HepG2 (cell line): ENCODE results near the gene IRS1. TPM values are rescaled to one million over a fixed set of nuclear protein-coding genes. Genes with fewer than 3 reads are reported as not detected.

ENCODE experiments used
- ARID5B ChIP-seq: IDR thresholded peaks from 2 replicates; pipeline ENCODE4 v1.4.0; 2020; ENCODE audit warnings: mild to moderate bottlenecking, missing genetic modification reagents
- GMEB1 ChIP-seq: sonication (generic); formaldehyde crosslinking; IDR thresholded peaks from 2 replicates; pipeline ENCODE4 v1.5.1; 2020; ENCODE audit warnings: missing genetic modification reagents, mild to moderate bottlenecking, borderline replicate concordance
- HMGXB4 ChIP-seq, 2 experiments: sonication (generic) in 1 of 2; formaldehyde crosslinking in 1 of 2; IDR thresholded peaks; 2 replicates each; pipeline versions ENCODE4 v1.4.0 to v1.6.1; 2018 to 2020; ENCODE audit warnings: missing genetic modification reagents in 2 of 2, borderline replicate concordance in 1 of 2, low read depth in 1 of 2, mild to moderate bottlenecking in 1 of 2, missing biosample characterization in 1 of 2
- LBX2 ChIP-seq: sonication (generic); formaldehyde crosslinking; IDR thresholded peaks from 2 replicates; pipeline ENCODE4 v1.5.0; 2020; ENCODE audit warnings: missing genetic modification reagents, mild to moderate bottlenecking, borderline replicate concordance
- ZBTB8A ChIP-seq: sonication (generic); formaldehyde crosslinking; IDR thresholded peaks from 2 replicates; pipeline ENCODE4 v1.4.0; 2020; ENCODE audit warnings: mild to moderate bottlenecking, low read depth, missing genetic modification reagents, borderline replicate concordance
- ZHX1 ChIP-seq: sonication (generic); formaldehyde crosslinking; IDR thresholded peaks from 2 replicates; pipeline ENCODE4 v1.8.1; 2022; ENCODE audit warnings: low read depth, mild to moderate bottlenecking, missing genetic modification reagents
- ZNF296 ChIP-seq: sonication (generic); formaldehyde crosslinking; conservative IDR thresholded peaks from 2 replicates; pipeline ENCODE4 v1.5.0; 2020; ENCODE audit warnings: mild to moderate bottlenecking, missing genetic modification reagents
- ZNF3 ChIP-seq: IDR thresholded peaks from 2 replicates; pipeline ENCODE4 v1.7.0; 2017; ENCODE audit warnings: inconsistent platforms
- ZNF761 ChIP-seq: sonication (generic); formaldehyde crosslinking; conservative IDR thresholded peaks from 2 replicates; pipeline ENCODE4 v1.4.0; 2020; ENCODE audit warnings: mild to moderate bottlenecking, missing genetic modification reagents
- polyA plus RNA-seq, 8 experiments: library from polyadenylated mRNA; depleted of rRNA in 3 of 8; stranded (reverse) in 7 of 8; unstranded in 1 of 8; fragments of >200 nt; fragmentation: Illumina TruSeq in 4 of 8; extraction: Trizol in 4 of 8; gene quantifications; 2 replicates each; pipeline versions ENCODE4 v1.2.1 to v1.2.3, GENCODE V29; 2011 to 2016; ENCODE audit warnings: low read depth in 4 of 8, missing spikeins in 1 of 8, mixed read lengths in 1 of 8; ENCODE audit not compliant: insufficient read depth in 1 of 8
- total RNA-seq, 5 experiments: library from RNA; depleted of rRNA; stranded (reverse); fragments of >200 nt; fragmentation: Illumina TruSeq; extraction: Trizol; gene quantifications; 2 replicates each; pipeline ENCODE4 v1.2.3, GENCODE V29; 2016; ENCODE audit warnings: low read depth in 1 of 5
- TF ChIP-seq, protein P1 (sequence below): sonication (generic); formaldehyde crosslinking; IDR thresholded peaks from 2 replicates; pipeline ENCODE4 v1.5.1; 2020; ENCODE audit warnings: mild to moderate bottlenecking, missing genetic modification reagents, moderate library complexity

Gene IRS1
- total and polyA plus RNA-seq, 2 of the 13 experiments (the other 11 are each of a cell fraction or from before 2014, with no cell fraction given): 8.7 to 9.0 TPM

GRCh38 chr2:226795281-226796011 is 4.2 kb downstream of the IRS1 start (continued):
- TF ChIP-seq HMGXB4 (CRISPR knock-in tag; IDR thresholded peaks at IDR 0.05; ENCODE audit: borderline replicate concordance in 1 of 2, low read depth in 1 of 2) (no peak), ARID5B (CRISPR knock-in tag) (0 out of 2 replicates have a peak, but pooled peaks have one; percentile 8), ZNF3 (CRISPR knock-in tag) (no peak), ZHX1 (CRISPR knock-in tag) (no peak), GMEB1 (CRISPR knock-in tag) (no peak), ZNF296 (no peak), ZBTB8A (no peak), LBX2 (CRISPR knock-in tag) (no peak), ZNF761 (CRISPR knock-in tag) (no peak)
- TF ChIP-seq, protein P1, sequence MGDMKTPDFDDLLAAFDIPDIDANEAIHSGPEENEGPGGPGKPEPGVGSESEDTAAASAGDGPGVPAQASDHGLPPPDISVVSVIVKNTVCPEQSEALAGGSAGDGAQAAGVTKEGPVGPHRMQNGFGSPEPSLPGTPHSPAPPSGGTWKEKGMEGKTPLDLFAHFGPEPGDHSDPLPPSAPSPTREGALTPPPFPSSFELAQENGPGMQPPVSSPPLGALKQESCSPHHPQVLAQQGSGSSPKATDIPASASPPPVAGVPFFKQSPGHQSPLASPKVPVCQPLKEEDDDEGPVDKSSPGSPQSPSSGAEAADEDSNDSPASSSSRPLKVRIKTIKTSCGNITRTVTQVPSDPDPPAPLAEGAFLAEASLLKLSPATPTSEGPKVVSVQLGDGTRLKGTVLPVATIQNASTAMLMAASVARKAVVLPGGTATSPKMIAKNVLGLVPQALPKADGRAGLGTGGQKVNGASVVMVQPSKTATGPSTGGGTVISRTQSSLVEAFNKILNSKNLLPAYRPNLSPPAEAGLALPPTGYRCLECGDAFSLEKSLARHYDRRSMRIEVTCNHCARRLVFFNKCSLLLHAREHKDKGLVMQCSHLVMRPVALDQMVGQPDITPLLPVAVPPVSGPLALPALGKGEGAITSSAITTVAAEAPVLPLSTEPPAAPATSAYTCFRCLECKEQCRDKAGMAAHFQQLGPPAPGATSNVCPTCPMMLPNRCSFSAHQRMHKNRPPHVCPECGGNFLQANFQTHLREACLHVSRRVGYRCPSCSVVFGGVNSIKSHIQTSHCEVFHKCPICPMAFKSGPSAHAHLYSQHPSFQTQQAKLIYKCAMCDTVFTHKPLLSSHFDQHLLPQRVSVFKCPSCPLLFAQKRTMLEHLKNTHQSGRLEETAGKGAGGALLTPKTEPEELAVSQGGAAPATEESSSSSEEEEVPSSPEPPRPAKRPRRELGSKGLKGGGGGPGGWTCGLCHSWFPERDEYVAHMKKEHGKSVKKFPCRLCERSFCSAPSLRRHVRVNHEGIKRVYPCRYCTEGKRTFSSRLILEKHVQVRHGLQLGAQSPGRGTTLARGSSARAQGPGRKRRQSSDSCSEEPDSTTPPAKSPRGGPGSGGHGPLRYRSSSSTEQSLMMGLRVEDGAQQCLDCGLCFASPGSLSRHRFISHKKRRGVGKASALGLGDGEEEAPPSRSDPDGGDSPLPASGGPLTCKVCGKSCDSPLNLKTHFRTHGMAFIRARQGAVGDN (CRISPR knock-in tag): peak; percentile 83
